ENCODE measurements around the gene MRPL53. TPM values are rescaled to one million over a fixed set of nuclear protein-coding genes. Genes with fewer than 3 reads are reported as not detected.
A peak's percentile ranks its signal among the peaks of the same experiment; 100 is the strongest.

MRPL53 gene
- total RNA-seq, 1 experiment from 2014 or later = 102 TPM

GRCh38 chr2:74458938-74459363 lies 13.5 kb downstream of the MRPL53 start:
- Mint-ChIP-seq H3K36me3 (ENCODE audit: insufficient read depth, unreplicated experiment) (peaks cover 71% of the 10 kb centered on the region), H3K27me3 (ENCODE audit: insufficient read depth, unreplicated experiment) (no peaks in the 10 kb centered on the region), H3K4me1 (ENCODE audit: low read depth, unreplicated experiment) (peaks cover 41% of the 10 kb centered on the region), H3K27ac (ENCODE audit: unreplicated experiment) (peak overlapping the region; percentile 74), H3K4me3 (ENCODE audit: unreplicated experiment) (peak overlapping the region; percentile 95), H3K9me3 (ENCODE audit: unreplicated experiment) (no peaks in the 10 kb centered on the region)
- Histone ChIP-seq H3K36me3 (ENCODE audit: control insufficient read depth, insufficient read depth, low read length) (peaks cover 4% of the 10 kb centered on the region), H3K4me1 (peaks cover 10% of the 10 kb centered on the region; the same call in 1 of the 2 replicates), H3K4me3 (ENCODE audit: low read depth, low read length) (peak overlapping the region; percentile 45), H3K27me3 (replicated peaks; ENCODE audit: control insufficient read depth, insufficient read depth, low read length) (no peaks in the 10 kb centered on the region), H3K9me3 (no peaks in the 10 kb centered on the region)
- CTCF ChIA-PET = interaction anchor here (0.5 to 1.6 kb wide), 7 partner anchors 8 to 68 kb away, joined by 3 to 8 read pairs (median 6); partner anchors contain the start of genes CCDC142, MRPL53 and TTC31
- DNase-seq = no peak
- BruUV-seq (replicated peaks) = no TSS peak
- intact Hi-C loops (cut with micrococcal nuclease; ENCODE audit: unreplicated experiment) = loop anchor here (1.0 to 2.0 kb wide), 5 partner anchors 7 to 48 kb away; partner anchors contain the start of genes MRPL53, PCGF1 and TTC31
- POLR2A ChIA-PET = interaction anchor here (0.7 to 2.7 kb wide), 10 partner anchors 8 to 630 kb away, joined by 3 to 24 read pairs (median 6); partner anchors contain the start of genes AUP1, HTRA2, MRPL53 and STAMBP
- TF ChIP-seq, protein P1, sequence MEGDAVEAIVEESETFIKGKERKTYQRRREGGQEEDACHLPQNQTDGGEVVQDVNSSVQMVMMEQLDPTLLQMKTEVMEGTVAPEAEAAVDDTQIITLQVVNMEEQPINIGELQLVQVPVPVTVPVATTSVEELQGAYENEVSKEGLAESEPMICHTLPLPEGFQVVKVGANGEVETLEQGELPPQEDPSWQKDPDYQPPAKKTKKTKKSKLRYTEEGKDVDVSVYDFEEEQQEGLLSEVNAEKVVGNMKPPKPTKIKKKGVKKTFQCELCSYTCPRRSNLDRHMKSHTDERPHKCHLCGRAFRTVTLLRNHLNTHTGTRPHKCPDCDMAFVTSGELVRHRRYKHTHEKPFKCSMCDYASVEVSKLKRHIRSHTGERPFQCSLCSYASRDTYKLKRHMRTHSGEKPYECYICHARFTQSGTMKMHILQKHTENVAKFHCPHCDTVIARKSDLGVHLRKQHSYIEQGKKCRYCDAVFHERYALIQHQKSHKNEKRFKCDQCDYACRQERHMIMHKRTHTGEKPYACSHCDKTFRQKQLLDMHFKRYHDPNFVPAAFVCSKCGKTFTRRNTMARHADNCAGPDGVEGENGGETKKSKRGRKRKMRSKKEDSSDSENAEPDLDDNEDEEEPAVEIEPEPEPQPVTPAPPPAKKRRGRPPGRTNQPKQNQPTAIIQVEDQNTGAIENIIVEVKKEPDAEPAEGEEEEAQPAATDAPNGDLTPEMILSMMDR (IDR thresholded peaks at IDR 0.05; ENCODE audit: insufficient read depth in 1 of 2, low read depth in 1 of 2, low read length in 1 of 2, severe bottlenecking in 1 of 2, unreplicated experiment in 1 of 2) = no peak

- no peaks in the 10 kb centered on the region for H3K9me3 Mint-ChIP-seq (ENCODE audit: unreplicated experiment)
- Histone ChIP-seq H3K4me1 (peaks cover 10% of the 10 kb centered on the region; the same call in 1 of the 2 replicates), H3K36me3 (ENCODE audit: control insufficient read depth, insufficient read depth, low read length) (peaks cover 4% of the 10 kb centered on the region), H3K27me3 (replicated peaks; ENCODE audit: control insufficient read depth, insufficient read depth, low read length) (no peaks in the 10 kb centered on the region), H3K9me3 (no peaks in the 10 kb centered on the region), H3K4me3 (ENCODE audit: low read depth, low read length) (peak within 1 kb of the TSS; percentile 65)
- peak within 1 kb of the TSS; percentile 74 for H3K27ac Mint-ChIP-seq (ENCODE audit: unreplicated experiment)
- POLR2A ChIA-PET = interaction anchor here (0.7 to 2.7 kb wide), 11 partner anchors 9 to 630 kb away, joined by 3 to 24 read pairs (median 5); partner anchors contain the start of genes AUP1, HTRA2, MRPL53 and STAMBP
- CTCF ChIA-PET = interaction anchor here (0.5 to 1.6 kb wide), 9 partner anchors 8 to 67 kb away, joined by 3 to 8 read pairs (median 6); partner anchors contain the start of genes C2orf81, CCDC142, MRPL53 and TTC31
- peak within 1 kb of the TSS; percentile 95 for H3K4me3 Mint-ChIP-seq (ENCODE audit: unreplicated experiment)
- H3K36me3 Mint-ChIP-seq (ENCODE audit: insufficient read depth, unreplicated experiment) = peaks cover 69% of the 10 kb centered on the region
- no peaks in the 10 kb centered on the region for H3K27me3 Mint-ChIP-seq (ENCODE audit: insufficient read depth, unreplicated experiment)
- intact Hi-C loops (cut with micrococcal nuclease; ENCODE audit: unreplicated experiment) = loop anchor here (1.0 to 2.0 kb wide), 5 partner anchors 8 to 48 kb away; partner anchors contain the start of genes MRPL53, PCGF1 and TTC31
- TF ChIP-seq, protein P1 (IDR thresholded peaks at IDR 0.05; ENCODE audit: insufficient read depth in 1 of 2, low read depth in 1 of 2, low read length in 1 of 2, severe bottlenecking in 1 of 2, unreplicated experiment in 1 of 2) = no peak
- H3K4me1 Mint-ChIP-seq (ENCODE audit: low read depth, unreplicated experiment) = peaks cover 42% of the 10 kb centered on the region
- BruUV-seq (replicated peaks) = TSS peak; percentile 58
- DNase-seq = peak; percentile 100
Measured at GRCh38 chr2:74458132-74458937, 14.1 kb downstream of the MRPL53 start, which contains the start of gene WBP1. Gene WBP1, plus strand, starts transcription at chr2:74458438. Its CDS starts 165 bp downstream, at chr2:74458603.

Measured in Caco-2 (cell line).